ENCODE data around the gene TIAM2.

DNA sequence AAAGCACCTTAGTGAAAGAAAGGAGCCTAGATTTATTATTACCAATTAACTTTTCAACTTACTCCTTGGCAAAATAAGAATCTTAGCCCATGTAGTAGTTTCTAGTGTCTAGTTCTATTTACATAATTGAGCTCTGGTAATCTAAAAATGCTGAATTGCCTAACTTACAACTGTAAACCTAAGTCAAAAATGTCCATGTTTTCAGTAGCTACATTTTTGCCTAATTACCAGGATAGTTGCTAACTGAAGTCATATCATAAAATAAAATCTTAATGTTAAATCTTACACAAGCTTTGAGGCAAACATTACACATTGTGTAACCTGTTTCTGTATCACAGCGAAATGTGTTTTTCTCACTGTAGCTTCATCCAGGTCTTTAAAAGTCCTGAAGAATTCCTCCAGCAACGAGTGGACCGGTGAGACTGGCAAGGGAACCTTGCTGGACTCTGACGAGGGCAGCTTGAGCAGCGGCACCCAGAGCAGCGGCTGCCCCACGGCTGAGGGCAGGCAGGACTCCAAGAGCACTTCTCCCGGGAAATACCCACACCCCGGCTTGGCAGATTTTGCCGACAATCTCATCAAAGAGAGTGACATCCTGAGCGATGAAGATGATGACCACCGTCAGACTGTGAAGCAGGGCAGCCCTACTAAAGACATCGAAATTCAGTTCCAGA lies 261.1 kb downstream of the TIAM2 start:
- TF ChIP-seq, protein P1, sequence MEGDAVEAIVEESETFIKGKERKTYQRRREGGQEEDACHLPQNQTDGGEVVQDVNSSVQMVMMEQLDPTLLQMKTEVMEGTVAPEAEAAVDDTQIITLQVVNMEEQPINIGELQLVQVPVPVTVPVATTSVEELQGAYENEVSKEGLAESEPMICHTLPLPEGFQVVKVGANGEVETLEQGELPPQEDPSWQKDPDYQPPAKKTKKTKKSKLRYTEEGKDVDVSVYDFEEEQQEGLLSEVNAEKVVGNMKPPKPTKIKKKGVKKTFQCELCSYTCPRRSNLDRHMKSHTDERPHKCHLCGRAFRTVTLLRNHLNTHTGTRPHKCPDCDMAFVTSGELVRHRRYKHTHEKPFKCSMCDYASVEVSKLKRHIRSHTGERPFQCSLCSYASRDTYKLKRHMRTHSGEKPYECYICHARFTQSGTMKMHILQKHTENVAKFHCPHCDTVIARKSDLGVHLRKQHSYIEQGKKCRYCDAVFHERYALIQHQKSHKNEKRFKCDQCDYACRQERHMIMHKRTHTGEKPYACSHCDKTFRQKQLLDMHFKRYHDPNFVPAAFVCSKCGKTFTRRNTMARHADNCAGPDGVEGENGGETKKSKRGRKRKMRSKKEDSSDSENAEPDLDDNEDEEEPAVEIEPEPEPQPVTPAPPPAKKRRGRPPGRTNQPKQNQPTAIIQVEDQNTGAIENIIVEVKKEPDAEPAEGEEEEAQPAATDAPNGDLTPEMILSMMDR (IDR thresholded peaks at IDR 0.05): no peak
- no peak for TF ChIP-seq EP300 (IDR thresholded peaks at IDR 0.05)

Data from ovary (tissue), 3 donors.